ENCODE data around the gene OR2J3. TPM values are rescaled to one million over a fixed set of nuclear protein-coding genes. Genes with fewer than 3 reads are reported as not detected.
"Not testable (repeated sequence)": the region's sequence is repeated elsewhere in the genome, so short reads cannot be mapped to it uniquely, and the experiment has no call there.

The OR2J3 gene
- total and polyA plus RNA-seq, 10 donors: not detected

DNA sequence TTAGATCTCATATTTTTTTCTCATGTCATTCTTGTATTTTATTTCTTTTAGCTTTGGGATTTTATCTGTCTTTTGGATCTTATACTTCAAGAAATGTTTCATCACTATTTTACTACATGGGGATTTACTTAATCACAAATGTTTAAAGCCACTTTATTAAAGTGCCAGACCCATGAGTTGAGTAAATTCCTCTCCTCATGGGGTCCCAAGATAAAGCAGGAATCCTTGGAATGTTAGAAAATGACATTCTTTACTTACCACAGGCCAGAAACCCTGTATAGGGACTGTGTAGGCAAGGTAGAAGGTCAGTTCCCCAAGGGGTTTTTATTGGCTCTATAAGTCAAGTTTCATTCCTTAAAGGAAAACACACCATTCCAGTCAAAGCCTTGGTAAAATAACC, 34.5 kb downstream of the OR2J3 start:
- no peak for TF ChIP-seq POLR2AphosphoS5 (IDR thresholded peaks at IDR 0.05)
- no peak for TF ChIP-seq POLR2A (IDR thresholded peaks at IDR 0.05)
- TF ChIP-seq, protein P1, sequence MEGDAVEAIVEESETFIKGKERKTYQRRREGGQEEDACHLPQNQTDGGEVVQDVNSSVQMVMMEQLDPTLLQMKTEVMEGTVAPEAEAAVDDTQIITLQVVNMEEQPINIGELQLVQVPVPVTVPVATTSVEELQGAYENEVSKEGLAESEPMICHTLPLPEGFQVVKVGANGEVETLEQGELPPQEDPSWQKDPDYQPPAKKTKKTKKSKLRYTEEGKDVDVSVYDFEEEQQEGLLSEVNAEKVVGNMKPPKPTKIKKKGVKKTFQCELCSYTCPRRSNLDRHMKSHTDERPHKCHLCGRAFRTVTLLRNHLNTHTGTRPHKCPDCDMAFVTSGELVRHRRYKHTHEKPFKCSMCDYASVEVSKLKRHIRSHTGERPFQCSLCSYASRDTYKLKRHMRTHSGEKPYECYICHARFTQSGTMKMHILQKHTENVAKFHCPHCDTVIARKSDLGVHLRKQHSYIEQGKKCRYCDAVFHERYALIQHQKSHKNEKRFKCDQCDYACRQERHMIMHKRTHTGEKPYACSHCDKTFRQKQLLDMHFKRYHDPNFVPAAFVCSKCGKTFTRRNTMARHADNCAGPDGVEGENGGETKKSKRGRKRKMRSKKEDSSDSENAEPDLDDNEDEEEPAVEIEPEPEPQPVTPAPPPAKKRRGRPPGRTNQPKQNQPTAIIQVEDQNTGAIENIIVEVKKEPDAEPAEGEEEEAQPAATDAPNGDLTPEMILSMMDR (IDR thresholded peaks at IDR 0.05 in 8 of 11, conservative IDR thresholded peaks at IDR 0.05 in 3 of 11): no peak
- Histone ChIP-seq H3K4me1 (no peaks in the 10 kb centered on the region), H3K4me3 (no peak overlapping the region), H3K27me3 (replicated peaks in 1 of 7) (no peaks in the 10 kb centered on the region), H3K36me3 (no peaks in the 10 kb centered on the region), H3K27ac (no peak overlapping the region), H3K9me3 (peaks cover 0 to 24% (median 17%) of the 10 kb centered on the region in 8 donors)
- DNase-seq: no peak
- intact Hi-C loops (cut with DNase I; ENCODE audit: low total_unique reads): no loop called here

DNA sequence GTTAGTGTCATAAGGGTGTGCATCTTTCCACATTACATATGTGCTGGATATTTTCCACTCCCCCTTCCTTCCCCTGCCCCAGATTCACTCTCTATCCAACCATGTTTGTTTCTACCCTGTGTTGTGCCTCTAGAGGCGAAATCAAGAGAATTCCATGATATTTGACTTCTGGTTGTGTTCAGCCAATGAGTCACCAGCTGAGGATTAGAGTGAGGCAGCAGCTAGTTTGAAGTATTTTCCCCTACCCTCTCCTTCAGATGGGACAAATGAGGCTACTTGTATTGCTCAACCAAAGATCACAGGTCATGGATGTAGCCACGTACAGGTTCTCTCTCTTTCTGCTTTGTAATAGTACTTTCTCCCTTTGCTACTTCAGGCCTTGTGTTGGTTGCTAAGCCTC, 38.3 kb downstream of the OR2J3 start:
- Histone ChIP-seq H3K9me3 (peaks cover 3 to 35% (median 18%) of the 10 kb centered on the region in 8 donors), H3K4me3 (no peak overlapping the region), H3K27ac (no peak overlapping the region), H3K36me3 (no peaks in the 10 kb centered on the region), H3K4me1 (no peaks in the 10 kb centered on the region), H3K27me3 (replicated peaks in 1 of 7) (peaks cover 0 to 5% (median 0%) of the 10 kb centered on the region in 7 donors)
- no peak for DNase-seq
- TF ChIP-seq POLR2A (IDR thresholded peaks at IDR 0.05): no peak
- TF ChIP-seq, protein P1 (IDR thresholded peaks at IDR 0.05 in 8 of 11, conservative IDR thresholded peaks at IDR 0.05 in 3 of 11): no peak
- no peak for TF ChIP-seq POLR2AphosphoS5 (IDR thresholded peaks at IDR 0.05)
- intact Hi-C loops (cut with DNase I; ENCODE audit: low total_unique reads): no loop called here
- WGBS, 5 donors: 41 to 80% (median 63%) methylated on average over 2 of the region's 2 CpGs

DNA sequence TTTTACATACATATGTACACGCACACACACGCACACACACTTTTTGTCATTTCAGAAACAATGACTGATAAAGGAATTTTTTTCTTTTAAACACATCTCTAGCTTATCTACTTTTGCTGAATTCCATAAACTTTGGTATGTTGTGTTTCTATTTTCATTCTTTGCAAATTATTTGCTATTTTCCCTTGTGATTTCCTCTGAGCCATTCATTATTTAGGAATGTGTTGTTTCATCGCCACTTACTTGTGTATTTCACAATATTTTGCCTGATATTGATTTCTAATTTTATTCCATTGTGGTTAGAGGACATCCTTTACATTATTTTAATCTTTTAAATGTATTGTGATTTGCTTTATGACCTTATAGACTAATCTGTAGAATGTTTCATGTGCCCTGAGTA, 39.2 kb downstream of the OR2J3 start:
- DNase-seq: no peak
- H3K27me3 ChIP-seq (replicated peaks in 1 of 7): peaks cover 0 to 9% (median 0%) of the 10 kb centered on the region in 7 donors
- WGBS, 5 donors: 88 to 95% (median 94%) methylated on average over 3 of the region's 3 CpGs
- intact Hi-C loops (cut with DNase I; ENCODE audit: low total_unique reads): no loop called here
- TF ChIP-seq, protein P1 (IDR thresholded peaks at IDR 0.05 in 8 of 11, conservative IDR thresholded peaks at IDR 0.05 in 3 of 11): no peak
- TF ChIP-seq POLR2AphosphoS5 (IDR thresholded peaks at IDR 0.05) (no peak), POLR2A (IDR thresholded peaks at IDR 0.05) (no peak)
- no peaks in the 10 kb centered on the region for H3K4me1 ChIP-seq
- no peak overlapping the region for H3K4me3 ChIP-seq
- H3K9me3 ChIP-seq: peaks cover 3 to 33% (median 17%) of the 10 kb centered on the region in 8 donors
- H3K27ac ChIP-seq: no peak overlapping the region
- H3K36me3 ChIP-seq: no peaks in the 10 kb centered on the region

DNA sequence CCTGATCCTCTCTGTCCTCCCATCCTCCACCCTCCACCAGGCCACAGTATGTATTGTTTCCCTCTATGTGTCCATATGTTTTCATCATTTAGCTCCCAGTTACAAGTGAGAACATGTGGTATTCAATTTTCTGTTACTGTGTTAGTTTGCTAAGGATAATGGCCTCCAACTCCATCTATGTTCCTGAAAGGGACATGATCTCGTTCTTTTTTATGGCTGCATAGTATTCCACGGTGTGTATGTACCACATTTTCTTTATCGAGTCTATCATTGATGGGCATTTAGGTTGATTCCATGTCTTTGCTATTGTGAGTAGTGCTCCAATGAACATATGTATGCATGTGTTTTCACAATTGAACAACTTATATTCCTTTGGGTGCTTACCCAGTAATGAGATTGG, 41.6 kb downstream of the OR2J3 start:
- H3K36me3 ChIP-seq; DNase-seq; H3K4me1 ChIP-seq; H3K4me3 ChIP-seq; H3K27ac ChIP-seq; intact Hi-C loops (cut with DNase I; ENCODE audit: low total_unique reads): not testable (repeated sequence)
- Histone ChIP-seq H3K27me3 (replicated peaks in 1 of 7) (peaks cover 0 to 11% (median 0%) of the 10 kb centered on the region in 7 donors), H3K9me3 (peaks cover 0 to 11% (median 2%) of the 10 kb centered on the region in 8 donors)
- 56 to 82% (median 72%) methylated on average over 3 of the region's 3 CpGs for WGBS, 5 donors

DNA sequence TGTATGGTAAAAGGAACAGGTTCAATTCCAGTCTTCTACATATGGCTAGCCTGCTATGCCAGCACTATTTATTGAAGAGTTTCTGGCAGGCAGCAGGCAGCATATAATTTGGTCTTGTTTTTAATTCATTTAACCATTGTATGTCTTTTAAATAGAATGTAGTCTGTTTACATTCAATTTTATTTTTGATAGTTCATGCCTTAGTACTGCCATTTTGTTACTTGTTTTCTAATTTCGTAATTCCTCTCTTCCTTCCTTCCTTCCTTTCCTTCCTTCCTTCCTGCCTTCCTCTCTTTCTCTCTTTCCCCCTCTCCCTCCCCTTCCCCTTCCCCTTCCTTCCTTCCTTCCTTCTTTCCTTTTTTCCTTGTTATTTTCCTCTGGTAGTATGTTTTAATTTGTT, 45.2 kb downstream of the OR2J3 start:
- DNase-seq: no peak
- TF ChIP-seq, protein P1 (IDR thresholded peaks at IDR 0.05 in 8 of 11, conservative IDR thresholded peaks at IDR 0.05 in 3 of 11): no peak
- no peak for TF ChIP-seq POLR2AphosphoS5 (IDR thresholded peaks at IDR 0.05)
- TF ChIP-seq POLR2A (IDR thresholded peaks at IDR 0.05): no peak
- H3K4me1 ChIP-seq: no peaks in the 10 kb centered on the region
- no peak overlapping the region for H3K27ac ChIP-seq
- WGBS, 5 donors: 46 to 73% (median 63%) methylated on average over 1 of the region's 1 CpG
- H3K36me3 ChIP-seq: no peaks in the 10 kb centered on the region
- H3K4me3 ChIP-seq: no peak overlapping the region
- H3K9me3 ChIP-seq: peaks cover 0 to 19% (median 2%) of the 10 kb centered on the region in 8 donors
- peaks cover 0 to 11% (median 0%) of the 10 kb centered on the region in 7 donors for H3K27me3 ChIP-seq (replicated peaks in 1 of 7)
- intact Hi-C loops (cut with DNase I; ENCODE audit: low total_unique reads): no loop called here

DNA sequence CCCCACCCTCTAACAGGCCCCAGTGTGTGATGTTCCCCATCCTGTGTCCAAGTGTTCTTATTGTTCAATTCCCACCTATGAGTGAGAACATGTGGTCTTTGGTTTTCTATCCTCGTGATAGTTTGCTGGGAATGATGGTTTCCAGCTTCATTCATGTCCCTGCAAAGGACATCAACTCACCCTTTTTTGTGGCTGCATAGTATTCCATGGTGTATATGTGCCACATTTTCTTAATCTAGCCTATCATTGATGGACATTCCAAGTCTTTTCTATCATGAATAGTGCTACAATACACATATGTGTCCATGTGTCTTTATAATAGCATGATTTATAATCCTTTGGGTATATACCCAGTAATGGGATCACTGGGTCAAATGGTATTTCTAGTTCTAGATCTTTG, 47.3 kb downstream of the OR2J3 start:
- intact Hi-C loops (cut with DNase I; ENCODE audit: low total_unique reads); H3K4me1 ChIP-seq; DNase-seq; H3K27ac ChIP-seq; H3K36me3 ChIP-seq; H3K27me3 ChIP-seq (replicated peaks in 1 of 7); H3K9me3 ChIP-seq; H3K4me3 ChIP-seq: not testable (repeated sequence)
- 39 to 69% (median 48%) methylated on average over 1 of the region's 1 CpG for WGBS, 5 donors

DNA sequence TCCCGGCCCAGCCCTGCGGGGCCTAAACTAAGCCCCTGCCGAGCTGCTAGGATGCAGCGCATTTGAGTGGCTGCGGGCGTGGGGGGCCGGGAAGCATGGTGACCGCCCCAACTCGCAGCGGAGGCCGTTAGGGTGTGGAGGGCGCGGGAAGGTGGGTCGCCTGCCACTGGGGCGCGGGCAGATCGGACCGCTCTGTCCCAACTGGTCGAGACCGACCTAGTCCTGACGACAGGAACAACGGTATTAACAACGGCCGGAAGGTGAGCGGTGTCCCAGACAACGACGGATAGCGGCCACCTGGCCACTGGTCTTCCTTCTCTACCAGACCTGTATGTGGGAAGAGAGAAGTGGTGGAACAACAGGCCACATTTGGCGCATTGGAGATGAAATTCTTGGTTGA, 52.1 kb downstream of the OR2J3 start:
- DNase-seq; intact Hi-C loops (cut with DNase I; ENCODE audit: low total_unique reads); H3K27me3 ChIP-seq (replicated peaks in 1 of 7); H3K9me3 ChIP-seq; H3K4me1 ChIP-seq; H3K4me3 ChIP-seq; H3K36me3 ChIP-seq; H3K27ac ChIP-seq: not testable (repeated sequence)
- 90 to 97% (median 94%) methylated on average over 11 to 26 of the region's 29 CpGs for WGBS, 5 donors

All from spleen (tissue), 11 donors.